CD14-positive monocyte (primary cell): ENCODE measurements around the gene BCKDHB. TPM values are rescaled to one million over a fixed set of nuclear protein-coding genes. Genes with fewer than 3 reads are reported as not detected.

Experiments used
- DNase-seq, 3 donors: peaks; one replicate each; pipeline ENCODE4 v3.0.0-alpha.2; 2011 to 2022
- H2AFZ ChIP-seq: 2 replicates; pipeline ENCODE4 v1.6.0; 2012; ENCODE audit warnings: mild to moderate bottlenecking, low read depth, low read length, inconsistent platforms; ENCODE audit not compliant: insufficient read depth, poor library complexity, severe bottlenecking
- H3K27ac ChIP-seq, 2 donors: 1 replicate in 1 of 2; 2 replicates in 1 of 2; pipeline ENCODE4 v1.5.1; 2012 to 2013; ENCODE audit warnings: low read length in 2 of 2, control low read depth in 1 of 2, inconsistent platforms in 1 of 2, low read depth in 1 of 2, mild to moderate bottlenecking in 1 of 2
- H3K27me3 ChIP-seq, 2 donors: one replicate each; pipeline versions ENCODE4 v1.6.0 to v1.6.1; 2011 to 2013; ENCODE audit warnings: low read length in 2 of 2; ENCODE audit not compliant: control insufficient read depth in 2 of 2, insufficient read depth in 2 of 2
- H3K36me3 ChIP-seq, 2 donors: replicated peaks in 1 of 2; 1 replicate in 1 of 2; 2 replicates in 1 of 2; pipeline versions ENCODE4 v1.5.1 to v1.6.1; 2012 to 2013; ENCODE audit warnings: low read length in 2 of 2, control low read depth in 1 of 2, inconsistent platforms in 1 of 2, mild to moderate bottlenecking in 1 of 2; ENCODE audit not compliant: insufficient read depth in 2 of 2, control insufficient read depth in 1 of 2
- H3K4me1 ChIP-seq, 2 donors: 1 replicate in 1 of 2; 2 replicates in 1 of 2; pipeline versions ENCODE4 v1.5.1 to v1.6.1; 2012 to 2013; ENCODE audit warnings: low read length in 2 of 2, control low read depth in 1 of 2, inconsistent platforms in 1 of 2, mild to moderate bottlenecking in 1 of 2, moderate library complexity in 1 of 2; ENCODE audit not compliant: insufficient read depth in 2 of 2, control insufficient read depth in 1 of 2
- H3K4me2 ChIP-seq: replicated peaks from 2 replicates; pipeline ENCODE3; 2012; ENCODE audit warnings: low read length, moderate library complexity, mild to moderate bottlenecking; ENCODE audit not compliant: poor library complexity, severe bottlenecking; ENCODE audit errors: extremely low read depth
- H3K4me3 ChIP-seq, 3 experiments: fragments of 200-600 bp in 1 of 3; sonication (generic) in 1 of 3; replicated peaks in 1 of 3; 1 replicate in 2 of 3; 2 replicates in 1 of 3; pipeline ENCODE4 v1.5.1; 2011 to 2013; ENCODE audit warnings: low read length in 3 of 3, mild to moderate bottlenecking in 3 of 3, control low read depth in 2 of 3, low read depth in 2 of 3, inconsistent platforms in 1 of 3, moderate library complexity in 1 of 3
- H3K79me2 ChIP-seq: 2 replicates; pipeline ENCODE4 v1.6.0; 2012; ENCODE audit warnings: mild to moderate bottlenecking, control low read depth, inconsistent platforms, low read length, moderate library complexity; ENCODE audit not compliant: insufficient read depth
- H3K9ac ChIP-seq: 2 replicates; pipeline ENCODE4 v1.6.0; 2017; ENCODE audit warnings: low read length, mild to moderate bottlenecking; ENCODE audit not compliant: insufficient read depth, poor library complexity, severe bottlenecking
- H3K9me3 ChIP-seq, 2 donors: replicated peaks in 1 of 2; 1 replicate in 1 of 2; 2 replicates in 1 of 2; pipeline versions ENCODE4 v1.5.1 to v1.6.1; 2012 to 2013; ENCODE audit warnings: low read length in 2 of 2, control low read depth in 1 of 2; ENCODE audit not compliant: control insufficient read depth in 1 of 2, insufficient read depth in 1 of 2
- H4K20me1 ChIP-seq: 2 replicates; pipeline ENCODE4 v1.6.0; 2012; ENCODE audit warnings: mild to moderate bottlenecking, low read length, control low read depth, moderate library complexity; ENCODE audit not compliant: insufficient read depth
- H3K27ac Mint-ChIP-seq, 7 donors: one replicate each; pipeline ENCODE4 v1.8.0; 2020; ENCODE audit warnings: mild to moderate bottlenecking in 7 of 7, mixed read lengths in 7 of 7, moderate library complexity in 6 of 7, inconsistent platforms in 2 of 7
- H3K27me3 Mint-ChIP-seq, 3 donors: one replicate each; pipeline ENCODE4 v1.8.0; 2021 to 2022; ENCODE audit warnings: low read depth in 3 of 3, mild to moderate bottlenecking in 3 of 3, mixed read lengths in 3 of 3, moderate library complexity in 3 of 3, inconsistent platforms in 1 of 3
- H3K36me3 Mint-ChIP-seq, 2 donors: one replicate each; pipeline ENCODE4 v1.8.0; 2020; ENCODE audit warnings: mixed read lengths in 2 of 2, inconsistent platforms in 1 of 2, mild to moderate bottlenecking in 1 of 2
- H3K4me1 Mint-ChIP-seq: one replicate; pipeline ENCODE4 v1.8.0; 2020; ENCODE audit warnings: mild to moderate bottlenecking, mixed read lengths
- H3K4me3 Mint-ChIP-seq, 2 donors: one replicate each; pipeline ENCODE4 v1.8.0; 2020; ENCODE audit warnings: mild to moderate bottlenecking in 2 of 2, mixed read lengths in 2 of 2, moderate library complexity in 1 of 2
- H3K9me3 Mint-ChIP-seq, 7 donors: one replicate each; pipeline ENCODE4 v1.8.0; 2020 to 2022; ENCODE audit warnings: mixed read lengths in 7 of 7, mild to moderate bottlenecking in 6 of 7, moderate library complexity in 6 of 7, inconsistent platforms in 2 of 7
- CTCF ChIP-seq: fragments of 200-600 bp; IDR thresholded peaks from one replicate; pipeline ENCODE4 v1.8.0; 2022; ENCODE audit warnings: antibody characterized with exemption, mild to moderate bottlenecking
- WGBS: methylation state at CpG from one replicate; pipeline ENCODE4 v1.1.5; 2013; ENCODE audit warnings: missing lambda C conversion rate; ENCODE audit not compliant: insufficient coverage; 5-methylcytosine and 5-hydroxymethylcytosine counted together
- intact Hi-C, 2 donors: fragments of 100-400 bp; cut with micrococcal nuclease; formaldehyde crosslinking; loops; one replicate each; pipeline versions ENCODE4 v1.15.0 to v1.15.1; 2023
- polyA plus RNA-seq, 3 donors: library from polyadenylated mRNA; depleted of rRNA in 1 of 3; unstranded in 2 of 3; stranded (reverse) in 1 of 3; fragments of 300-500 nt in 2 of 3; fragments of >200 nt in 1 of 3; fragmentation: Illumina TruSeq in 2 of 3; gene quantifications; 1 replicate in 2 of 3; 2 replicates in 1 of 3; pipeline ENCODE4 v1.2.3, GENCODE V29; 2012 to 2021

BCKDHB gene
- polyA plus RNA-seq, 3 donors: 1.8 to 4.6 (median 4.0) TPM

DNA sequence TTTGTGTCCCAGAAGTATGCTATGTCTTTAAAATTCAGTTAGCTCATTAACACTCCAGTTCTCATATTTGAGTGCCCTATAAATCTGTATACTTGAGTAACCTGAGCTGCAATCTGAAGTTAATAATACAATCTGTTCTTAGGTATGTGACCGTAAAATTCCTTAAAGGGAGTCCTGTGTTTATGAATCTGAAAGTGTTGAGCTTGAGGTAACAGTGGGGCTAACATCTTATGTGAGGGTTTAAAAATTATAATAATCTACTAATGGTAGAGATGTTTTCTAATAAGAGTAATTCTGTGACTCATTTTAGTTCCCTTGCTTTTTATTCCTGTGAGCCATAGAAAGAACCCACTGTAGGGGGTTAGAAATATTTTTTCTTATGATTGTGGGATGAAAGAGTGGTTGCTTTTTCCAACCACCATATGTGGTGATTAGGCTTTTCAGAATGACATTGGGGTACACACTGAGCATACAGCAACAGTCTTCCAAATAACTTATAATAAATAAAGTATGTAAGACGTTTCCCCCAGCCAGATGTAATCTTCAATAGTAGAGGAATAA lies 121.2 kb downstream of the BCKDHB start:
- no peaks in the 10 kb centered on the region for H3K4me1 ChIP-seq
- intact Hi-C loops: no loop called here
- Mint-ChIP-seq H3K36me3 (peaks cover 0 to 6% of the 10 kb centered on the region in 2 donors), H3K9me3 (peaks cover 0 to 4% (median 0%) of the 10 kb centered on the region in 7 donors), H3K4me1 (no peaks in the 10 kb centered on the region), H3K4me3 (no peak overlapping the region), H3K27ac (no peak overlapping the region), H3K27me3 (peaks cover 0 to 1% (median 0%) of the 10 kb centered on the region in 3 donors)
- no peak overlapping the region for H3K9ac ChIP-seq
- no peaks in the 10 kb centered on the region for H3K79me2 ChIP-seq
- no peak overlapping the region for H2AFZ ChIP-seq
- no peaks in the 10 kb centered on the region for H3K9me3 ChIP-seq
- no peak for DNase-seq
- no peak overlapping the region for H3K4me3 ChIP-seq
- H3K27me3 ChIP-seq: no peaks in the 10 kb centered on the region
- no peak overlapping the region for H3K4me2 ChIP-seq
- no CpG with 5 or more reads among the region's 2 CpGs for WGBS
- no peak overlapping the region for H3K27ac ChIP-seq
- H4K20me1 ChIP-seq: no peaks in the 10 kb centered on the region
- H3K36me3 ChIP-seq: no peaks in the 10 kb centered on the region
- no peak for TF ChIP-seq CTCF

GRCh38 chr6:80233262-80233661 lies 126.8 kb downstream of the BCKDHB start:
- H3K9me3 Mint-ChIP-seq: peaks cover 0 to 4% (median 0%) of the 10 kb centered on the region in 7 donors
- no CpG with 5 or more reads among the region's 1 CpG for WGBS
- DNase-seq: no peak
- no peak overlapping the region for H3K4me3 Mint-ChIP-seq
- H3K36me3 Mint-ChIP-seq: no peaks in the 10 kb centered on the region
- no peaks in the 10 kb centered on the region for H3K9me3 ChIP-seq
- H3K4me1 Mint-ChIP-seq: no peaks in the 10 kb centered on the region
- TF ChIP-seq CTCF: no peak
- no peak overlapping the region for H3K4me2 ChIP-seq
- H3K27ac Mint-ChIP-seq: no peak overlapping the region
- H3K9ac ChIP-seq: no peak overlapping the region
- intact Hi-C loops: no loop called here
- H3K27me3 ChIP-seq: no peaks in the 10 kb centered on the region
- no peak overlapping the region for H3K4me3 ChIP-seq
- H3K4me1 ChIP-seq: no peaks in the 10 kb centered on the region
- H3K27me3 Mint-ChIP-seq: peaks cover 0 to 1% (median 0%) of the 10 kb centered on the region in 3 donors
- H4K20me1 ChIP-seq: no peaks in the 10 kb centered on the region
- no peak overlapping the region for H3K27ac ChIP-seq
- H3K79me2 ChIP-seq: no peaks in the 10 kb centered on the region
- H3K36me3 ChIP-seq: no peaks in the 10 kb centered on the region
- H2AFZ ChIP-seq: no peak overlapping the region
